ENCODE measurements around the gene SULT2B1.

Gene SULT2B1

GRCh38 chr19:48611872-48612271 lies 59.9 kb downstream of the SULT2B1 start:
- WGBS = 98% methylated on average over 14 of the region's 14 CpGs
- H3K79me1 ChIP-seq (replicated peaks; ENCODE audit: low read length, poor library complexity, severe bottlenecking) = no peaks in the 10 kb centered on the region
- peaks cover 26% of the 10 kb centered on the region for H3K4me1 ChIP-seq (ENCODE audit: control insufficient read depth, insufficient read depth, low read depth, low read length)
- no peak overlapping the region for H3K4ac ChIP-seq (ENCODE audit: low read depth in 1 of 2, low read length in 2 of 2)
- no peak overlapping the region for H3K9ac ChIP-seq (ENCODE audit: low read length)
- H4K8ac ChIP-seq (ENCODE audit: low read length) = no peak overlapping the region
- no peak overlapping the region for H3K27ac ChIP-seq (ENCODE audit: low read length, poor library complexity, severe bottlenecking)
- no peak overlapping the region for H3K14ac ChIP-seq (ENCODE audit: low read length in 2 of 2)
- no peak overlapping the region for H2AFZ ChIP-seq (ENCODE audit: low read depth, low read length)
- no peak overlapping the region for H4K91ac ChIP-seq (ENCODE audit: low read length)
- no peaks in the 10 kb centered on the region for H3K9me3 ChIP-seq (ENCODE audit: control insufficient read depth, low read length)
- no peaks in the 10 kb centered on the region for H3K27me3 ChIP-seq (ENCODE audit: control insufficient read depth in 1 of 2, insufficient read depth in 1 of 2, low read length in 2 of 2)
- no peak overlapping the region for H3K23ac ChIP-seq (ENCODE audit: low read length in 2 of 2)
- no peak overlapping the region for H3K18ac ChIP-seq (ENCODE audit: low read depth in 1 of 2, low read length in 2 of 2)
- H2BK120ac ChIP-seq (ENCODE audit: low read depth, low read length) = no peak overlapping the region
- H3K4me2 ChIP-seq (ENCODE audit: low read length, poor library complexity, severe bottlenecking) = no peak overlapping the region
- no peak for DNase-seq
- no peak overlapping the region for H3K4me3 ChIP-seq (ENCODE audit: insufficient read depth in 1 of 2, low read depth in 1 of 2, low read length in 2 of 2)
- no peak overlapping the region for H2BK15ac ChIP-seq (ENCODE audit: low read depth, poor library complexity, severe bottlenecking)
- no peak overlapping the region for H2BK5ac ChIP-seq (ENCODE audit: low read depth, low read length, poor library complexity, severe bottlenecking)
- H3K36me3 ChIP-seq (ENCODE audit: control insufficient read depth in 1 of 2, insufficient read depth in 2 of 2, low read depth in 1 of 2, low read length in 2 of 2) = peaks cover 22 to 48% of the 10 kb centered on the region in 2 experiments
- H2BK12ac ChIP-seq (ENCODE audit: low read length in 2 of 2) = no peak overlapping the region
- H2AK5ac ChIP-seq (ENCODE audit: low read length, severe bottlenecking) = no peak overlapping the region

GRCh38 chr19:48613024-48613851 lies 61.3 kb downstream of the SULT2B1 start:
- H2AFZ ChIP-seq (ENCODE audit: low read depth, low read length) = no peak overlapping the region
- 93% methylated on average over 39 of the region's 39 CpGs for WGBS

DNA sequence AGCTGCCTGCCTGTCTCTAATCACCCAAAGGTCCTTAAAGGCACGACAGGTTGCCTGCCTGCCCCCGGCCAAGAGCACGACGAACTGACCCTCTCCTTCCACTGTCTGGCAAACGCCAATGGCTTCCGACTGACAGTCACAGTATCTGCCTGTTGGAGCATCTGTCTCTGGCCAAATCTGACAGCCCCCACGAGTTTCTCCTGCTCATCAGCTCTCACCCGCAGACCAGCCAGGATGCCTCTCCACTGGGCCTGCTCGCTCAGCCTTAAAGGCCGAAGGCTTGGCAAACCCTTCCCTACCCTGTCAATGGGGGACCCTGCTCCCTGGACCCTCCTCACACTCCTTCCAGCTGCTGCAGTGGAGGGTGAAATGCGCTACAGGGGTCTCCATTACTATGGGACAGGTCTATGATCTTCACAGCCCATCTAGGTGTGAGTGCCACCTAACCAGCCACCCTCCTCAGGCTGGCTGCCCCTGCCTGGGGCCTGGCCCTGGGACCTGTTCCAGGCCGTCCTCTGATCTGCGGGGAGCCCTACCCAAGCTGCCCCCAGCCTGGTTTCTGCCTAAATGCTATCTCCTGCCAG lies 62.0 kb downstream of the SULT2B1 start:
- Histone ChIP-seq H3K9ac (ENCODE audit: low read length) (no peak overlapping the region), H2BK12ac (ENCODE audit: low read length in 2 of 2) (peak overlapping the region in 1 of 2 experiments; percentile 9), H3K4me2 (ENCODE audit: low read length, poor library complexity, severe bottlenecking) (no peak overlapping the region), H2AFZ (ENCODE audit: low read depth, low read length) (no peak overlapping the region), H2BK15ac (ENCODE audit: low read depth, poor library complexity, severe bottlenecking) (no peak overlapping the region), H3K27me3 (ENCODE audit: control insufficient read depth in 1 of 2, insufficient read depth in 1 of 2, low read length in 2 of 2) (no peaks in the 10 kb centered on the region), H3K23ac (ENCODE audit: low read length in 2 of 2) (no peak overlapping the region), H3K18ac (ENCODE audit: low read depth in 1 of 2, low read length in 2 of 2) (peak overlapping the region in 1 of 2 experiments; percentile 22), H2AK5ac (ENCODE audit: low read length, severe bottlenecking) (no peak overlapping the region), H3K9me3 (ENCODE audit: control insufficient read depth, low read length) (no peaks in the 10 kb centered on the region), H2BK120ac (ENCODE audit: low read depth, low read length) (no peak overlapping the region), H4K8ac (ENCODE audit: low read length) (peak overlapping the region; percentile 1), H3K36me3 (ENCODE audit: control insufficient read depth in 1 of 2, insufficient read depth in 2 of 2, low read depth in 1 of 2, low read length in 2 of 2) (peaks cover 29 to 57% of the 10 kb centered on the region in 2 experiments), H3K4me3 (ENCODE audit: insufficient read depth in 1 of 2, low read depth in 1 of 2, low read length in 2 of 2) (no peak overlapping the region), H3K14ac (ENCODE audit: low read length in 2 of 2) (no peak overlapping the region), H2BK5ac (ENCODE audit: low read depth, low read length, poor library complexity, severe bottlenecking) (no peak overlapping the region), H3K4ac (ENCODE audit: low read depth in 1 of 2, low read length in 2 of 2) (no peak overlapping the region), H3K27ac (ENCODE audit: low read length, poor library complexity, severe bottlenecking) (peak overlapping the region; percentile 8), H4K91ac (ENCODE audit: low read length) (no peak overlapping the region), H3K79me1 (replicated peaks; ENCODE audit: low read length, poor library complexity, severe bottlenecking) (no peaks in the 10 kb centered on the region), H3K4me1 (ENCODE audit: control insufficient read depth, insufficient read depth, low read depth, low read length) (peaks cover 34% of the 10 kb centered on the region)
- 80% methylated on average over 13 of the region's 13 CpGs for WGBS
- DNase-seq = no peak

More at GRCh38 chr19:48613024-48613851, 61.3 kb downstream of the SULT2B1 start:
- no peaks in the 10 kb centered on the region for H3K27me3 ChIP-seq (ENCODE audit: control insufficient read depth in 1 of 2, insufficient read depth in 1 of 2, low read length in 2 of 2)
- H4K8ac ChIP-seq (ENCODE audit: low read length) = no peak overlapping the region
- no peak overlapping the region for H2BK120ac ChIP-seq (ENCODE audit: low read depth, low read length)
- H2BK12ac ChIP-seq (ENCODE audit: low read length in 2 of 2) = no peak overlapping the region
- no peak overlapping the region for H3K14ac ChIP-seq (ENCODE audit: low read length in 2 of 2)
- H3K9me3 ChIP-seq (ENCODE audit: control insufficient read depth, low read length) = no peaks in the 10 kb centered on the region
- H2BK5ac ChIP-seq (ENCODE audit: low read depth, low read length, poor library complexity, severe bottlenecking) = no peak overlapping the region
- no peaks in the 10 kb centered on the region for H3K79me1 ChIP-seq (replicated peaks; ENCODE audit: low read length, poor library complexity, severe bottlenecking)
- H2AK5ac ChIP-seq (ENCODE audit: low read length, severe bottlenecking) = no peak overlapping the region
- H2BK15ac ChIP-seq (ENCODE audit: low read depth, poor library complexity, severe bottlenecking) = no peak overlapping the region
- no peak overlapping the region for H3K9ac ChIP-seq (ENCODE audit: low read length)
- H3K36me3 ChIP-seq (ENCODE audit: control insufficient read depth in 1 of 2, insufficient read depth in 2 of 2, low read depth in 1 of 2, low read length in 2 of 2) = peaks cover 29 to 57% of the 10 kb centered on the region in 2 experiments
- H3K23ac ChIP-seq (ENCODE audit: low read length in 2 of 2) = peak overlapping the region in 1 of 2 experiments; percentile 87
- H3K27ac ChIP-seq (ENCODE audit: low read length, poor library complexity, severe bottlenecking) = no peak overlapping the region
- H4K91ac ChIP-seq (ENCODE audit: low read length) = no peak overlapping the region
- H3K4me3 ChIP-seq (ENCODE audit: insufficient read depth in 1 of 2, low read depth in 1 of 2, low read length in 2 of 2) = no peak overlapping the region
- no peak for DNase-seq
- peaks cover 34% of the 10 kb centered on the region for H3K4me1 ChIP-seq (ENCODE audit: control insufficient read depth, insufficient read depth, low read depth, low read length)
- H3K4me2 ChIP-seq (ENCODE audit: low read length, poor library complexity, severe bottlenecking) = no peak overlapping the region
- H3K4ac ChIP-seq (ENCODE audit: low read depth in 1 of 2, low read length in 2 of 2) = no peak overlapping the region
- peak overlapping the region in 1 of 2 experiments; percentile 11 for H3K18ac ChIP-seq (ENCODE audit: low read depth in 1 of 2, low read length in 2 of 2)
